A549 treated with dexamethasone at 1 μM for 4 hours (cell line): Measurements from ENCODE around the gene WDR74. TPM values are rescaled to one million over a fixed set of nuclear protein-coding genes. Genes with fewer than 3 reads are reported as not detected.

Experiments used
- total RNA-seq: library from RNA; stranded (reverse); fragments of 200-300 nt; extraction: Qiagen RNA extraction; gene quantifications from 5 replicates; pipeline ENCODE4 v1.2.3, GENCODE V29; 2022

Gene WDR74
- 71.5 to 83.6 TPM (median 80.3 TPM) in 5 replicates for total RNA-seq

GRCh38 chr11:62839050-62839945 lies at the start of gene WDR74:
Gene WDR74 (minus strand): TSS chr11:62839590. CDS start chr11:62839570, 20 bp downstream.

GRCh38 chr11:62880803-62881578 lies 41.6 kb upstream of the WDR74 start, which contains the start of gene SLC3A2:
Gene SLC3A2 (plus strand): TSS chr11:62880896. CDS start chr11:62881024, 128 bp downstream.

GRCh38 chr11:62832336-62833234 lies 6.8 kb downstream of the WDR74 start, which contains the start of gene TEX54:
Gene TEX54 (minus strand): TSS chr11:62832841.

GRCh38 chr11:62831520-62832335 lies 7.7 kb downstream of the WDR74 start, which contains the start of gene STX5:
Gene STX5 (minus strand): TSS chr11:62832051. CDS start chr11:62831243, 808 bp downstream.

GRCh38 chr11:62805076-62805892 lies 34.1 kb downstream of the WDR74 start, which contains the start of gene NXF1:
Gene NXF1 (minus strand): TSS chr11:62805440. CDS start chr11:62805356, 84 bp downstream.

GRCh38 chr11:62791501-62792201 lies 47.7 kb downstream of the WDR74 start, which contains the start of gene TMEM223:
Gene TMEM223 (minus strand): TSS chr11:62792006. CDS start chr11:62791994, 12 bp downstream.

GRCh38 chr11:62787005-62787759 lies 52.2 kb downstream of the WDR74 start, which contains the start of gene TMEM179B:
Gene TMEM179B (plus strand): TSS chr11:62787402. CDS start chr11:62787432, 30 bp downstream.

Other genes starting within 250 kb of the WDR74 start
- gene TUT1, start 248.1 kb downstream of the WDR74 start, total RNA-seq: 11.1 to 16.9 TPM (median 16.6 TPM) in 5 replicates
- 83.2 to 93.3 TPM (median 89.9 TPM) in 5 replicates for gene MTA2, start 237.7 kb downstream of the WDR74 start, total RNA-seq
- gene EML3, start 226.8 kb downstream of the WDR74 start, total RNA-seq: 18.3 to 23.6 TPM (median 20.4 TPM) in 5 replicates
- 3.6 to 4.4 TPM (median 4.0 TPM) in 5 replicates for gene ROM1, start 226.3 kb downstream of the WDR74 start, total RNA-seq
- 41.2 to 52.1 TPM (median 49.3 TPM) in 5 replicates for gene B3GAT3, start 217.6 kb downstream of the WDR74 start, total RNA-seq
- 221 to 274 TPM (median 265 TPM) in 5 replicates for gene GANAB, start 193.0 kb downstream of the WDR74 start, total RNA-seq
- gene INTS5, start 186.3 kb downstream of the WDR74 start, total RNA-seq: 15.9 to 21.7 TPM (median 21.2 TPM) in 5 replicates
- gene C11orf98, start 174.4 kb downstream of the WDR74 start, total RNA-seq: 125 to 142 TPM (median 131 TPM) in 5 replicates
- gene CSKMT, start 174.3 kb downstream of the WDR74 start, total RNA-seq: 10.5 to 13.3 TPM (median 12.2 TPM) in 5 replicates
- gene UQCC3, start 167.9 kb downstream of the WDR74 start, total RNA-seq: 27.6 to 33.4 TPM (median 28.9 TPM) in 5 replicates
- gene LBHD1, start 167.3 kb downstream of the WDR74 start, total RNA-seq: 3.8 to 5.2 TPM (median 3.9 TPM) in 5 replicates
- 103 to 120 TPM (median 115 TPM) in 5 replicates for gene UBXN1, start 160.5 kb downstream of the WDR74 start, total RNA-seq
- gene LRRN4CL, start 150.1 kb downstream of the WDR74 start, total RNA-seq: 0.08 to 0.13 TPM (median 0.09 TPM) in 3 of 5 replicates, not detected in the others
- 59.4 to 73.9 TPM (median 62.6 TPM) in 5 replicates for gene BSCL2, start 132.2 kb downstream of the WDR74 start, total RNA-seq
- not detected in 5 replicates for gene GNG3, start 131.9 kb downstream of the WDR74 start, total RNA-seq
- 40.5 to 45.2 TPM (median 43.3 TPM) in 5 replicates for gene HNRNPUL2, start 112.1 kb downstream of the WDR74 start, total RNA-seq
- gene TTC9C, start 111.1 kb downstream of the WDR74 start, total RNA-seq: 25.1 to 36.7 TPM (median 32.3 TPM) in 5 replicates
- gene ZBTB3, start 85.4 kb downstream of the WDR74 start, total RNA-seq: 1.5 to 2.2 TPM (median 1.8 TPM) in 5 replicates
- 156 to 166 TPM (median 160 TPM) in 5 replicates for gene POLR2G, start 78.0 kb downstream of the WDR74 start, total RNA-seq
- 9.1 to 14.5 TPM (median 12.5 TPM) in 5 replicates for gene TAF6L, start 68.2 kb downstream of the WDR74 start, total RNA-seq
- 67.1 to 85.0 TPM (median 82.1 TPM) in 5 replicates for gene TMEM179B, start 52.2 kb downstream of the WDR74 start, total RNA-seq
- gene TMEM223, start 47.6 kb downstream of the WDR74 start, total RNA-seq: 18.9 to 27.6 TPM (median 24.8 TPM) in 5 replicates
- gene NXF1, start 34.1 kb downstream of the WDR74 start, total RNA-seq: 38.9 to 55.9 TPM (median 54.3 TPM) in 5 replicates
- gene STX5, start 7.5 kb downstream of the WDR74 start, total RNA-seq: 17.7 to 24.7 TPM (median 22.9 TPM) in 5 replicates
- gene TEX54, start 6.7 kb downstream of the WDR74 start, total RNA-seq: not detected in 5 replicates
- gene SLC3A2, start 41.3 kb upstream of the WDR74 start, total RNA-seq: 823 to 905 TPM (median 883 TPM) in 5 replicates
- gene CHRM1, start 81.8 kb upstream of the WDR74 start, total RNA-seq: 0.03 to 0.24 TPM (median 0.09 TPM) in 4 of 5 replicates, not detected in the other
- gene SLC22A6, start 145.4 kb upstream of the WDR74 start, total RNA-seq: not detected in 5 replicates
- not detected in 5 replicates for gene SLC22A8, start 176.3 kb upstream of the WDR74 start, total RNA-seq